HEK293 (cell line): ENCODE results near the gene HOXA4.
A peak's percentile ranks its signal among the peaks of the same experiment; 100 is the strongest.

Experiments
- CTCF ChIA-PET: fragments of 350-600 bp; formaldehyde crosslinking; extraction: SDS; loops from one replicate; lab custom pipeline; 2021; ENCODE audit warnings: antibody characterized with exemption; lab: Yijun Ruan, JAX
- POLR2A ChIA-PET: fragments of 300-600 bp; formaldehyde crosslinking; extraction: SDS; loops from one replicate; lab custom pipeline; 2020; ENCODE audit warnings: antibody characterized with exemption, inconsistent platforms; lab: Yijun Ruan, JAX
- H3K27ac ChIP-seq: fragments of 200-500 bp; sonication (Bioruptor generic); 2 replicates; pipeline ENCODE4 v1.5.1; 2014; ENCODE audit warnings: low read depth, low read length, control low read depth, inconsistent platforms; ENCODE audit errors: extremely low read depth
- H3K36me3 ChIP-seq, 2 experiments: fragments of 200-500 bp in 1 of 2; sonication (Bioruptor generic) in 1 of 2; 1 replicate in 1 of 2; 2 replicates in 1 of 2; pipeline ENCODE4 v1.5.1; 2014 to 2017; ENCODE audit warnings: inconsistent platforms in 2 of 2, low read length in 2 of 2; ENCODE audit not compliant: control insufficient read depth in 2 of 2, insufficient read depth in 1 of 2
- H3K4me1 ChIP-seq: fragments of 200-500 bp; sonication (Bioruptor generic); 2 replicates; pipeline ENCODE4 v1.5.1; 2014; ENCODE audit warnings: mild to moderate bottlenecking, low read length, inconsistent platforms; ENCODE audit not compliant: control insufficient read depth, insufficient read depth
- H3K4me3 ChIP-seq: 2 replicates; pipeline ENCODE4 v1.5.1; 2011; ENCODE audit warnings: low read depth, mild to moderate bottlenecking, control low read depth, low read length, moderate library complexity
- H3K9me3 ChIP-seq: fragments of 200-500 bp; sonication (Bioruptor generic); 2 replicates; pipeline ENCODE4 v1.5.1; 2014; ENCODE audit warnings: low read depth, low read length, inconsistent platforms; ENCODE audit not compliant: control insufficient read depth, insufficient read depth
- FEZF1 ChIP-seq: fragments of 450-650 bp; formaldehyde crosslinking; IDR thresholded peaks from 2 replicates; pipeline ENCODE4 v1.5.1; 2016; ENCODE audit warnings: missing biosample characterization, missing genetic modification characterization
- GFI1B ChIP-seq: fragments of 450-650 bp; formaldehyde crosslinking; IDR thresholded peaks from 2 replicates; pipeline ENCODE4 v1.5.1; 2016; ENCODE audit warnings: missing biosample characterization, missing genetic modification characterization
- GLIS1 ChIP-seq: fragments of 450-650 bp; formaldehyde crosslinking; IDR thresholded peaks from 2 replicates; pipeline ENCODE4 v1.5.1; 2016; ENCODE audit warnings: missing biosample characterization, missing genetic modification characterization
- HOXD13 ChIP-seq: sonication (generic); formaldehyde crosslinking; IDR thresholded peaks from 2 replicates; pipeline ENCODE4 v1.8.0; 2022; ENCODE audit warnings: missing genetic modification reagents, borderline replicate concordance
- IKZF3 ChIP-seq: fragments of 450-650 bp; IDR thresholded peaks from 2 replicates; pipeline ENCODE4 v1.5.0; 2018; ENCODE audit warnings: missing biosample characterization, mild to moderate bottlenecking, missing genetic modification characterization, moderate library complexity
- KLF10 ChIP-seq: fragments of 450-650 bp; IDR thresholded peaks from 2 replicates; pipeline ENCODE4 v1.5.1; 2018; ENCODE audit warnings: missing biosample characterization, mild to moderate bottlenecking, missing genetic modification characterization
- KLF8 ChIP-seq: fragments of 450-650 bp; formaldehyde crosslinking; IDR thresholded peaks from 2 replicates; pipeline ENCODE4 v1.5.1; 2016; ENCODE audit warnings: missing biosample characterization, missing genetic modification characterization
- KLF9 ChIP-seq: fragments of 450-650 bp; formaldehyde crosslinking; IDR thresholded peaks from 2 replicates; pipeline ENCODE4 v1.5.1; 2016; ENCODE audit warnings: missing biosample characterization, missing genetic modification characterization, low read depth
- SP7 ChIP-seq: fragments of 450-650 bp; formaldehyde crosslinking; IDR thresholded peaks from 2 replicates; pipeline ENCODE4 v1.5.1; 2016; ENCODE audit warnings: missing biosample characterization, missing genetic modification characterization
- YY1 ChIP-seq: fragments of 450-650 bp; formaldehyde crosslinking; IDR thresholded peaks from 2 replicates; pipeline ENCODE4 v1.5.1; 2018; ENCODE audit warnings: missing biosample characterization, missing genetic modification characterization
- ZBTB8A ChIP-seq: fragments of 450-650 bp; formaldehyde crosslinking; IDR thresholded peaks from 2 replicates; pipeline ENCODE4 v1.5.1; 2016; ENCODE audit warnings: missing biosample characterization, missing genetic modification characterization
- ZFP41 ChIP-seq: fragments of 450-650 bp; formaldehyde crosslinking; IDR thresholded peaks from 2 replicates; pipeline ENCODE4 v1.5.1; 2016; ENCODE audit warnings: missing biosample characterization, missing genetic modification characterization, borderline replicate concordance
- ZNF16 ChIP-seq: fragments of 450-650 bp; formaldehyde crosslinking; IDR thresholded peaks from 2 replicates; pipeline ENCODE4 v1.5.1; 2016; ENCODE audit warnings: low read depth, missing biosample characterization, missing genetic modification characterization
- ZNF341 ChIP-seq: fragments of 450-650 bp; formaldehyde crosslinking; IDR thresholded peaks from 2 replicates; pipeline ENCODE4; 2016; ENCODE audit warnings: low read depth, missing biosample characterization, missing genetic modification characterization
- ZNF426 ChIP-seq: fragments of 450-650 bp; formaldehyde crosslinking; IDR thresholded peaks from 2 replicates; pipeline ENCODE4 v1.5.1; 2017; ENCODE audit warnings: missing biosample characterization, missing genetic modification characterization, mild to moderate bottlenecking, inconsistent platforms, moderate library complexity
- ZNF555 ChIP-seq: fragments of 450-650 bp; formaldehyde crosslinking; conservative IDR thresholded peaks from 2 replicates; pipeline ENCODE4 v1.5.1; 2017; ENCODE audit warnings: missing biosample characterization, mild to moderate bottlenecking, missing genetic modification characterization, inconsistent platforms
- ZNF621 ChIP-seq: fragments of 450-650 bp; formaldehyde crosslinking; IDR thresholded peaks from 2 replicates; pipeline ENCODE4 v1.5.1; 2017; ENCODE audit warnings: missing biosample characterization, missing genetic modification characterization
- ZNF791 ChIP-seq: fragments of 450-650 bp; formaldehyde crosslinking; IDR thresholded peaks from 2 replicates; pipeline ENCODE4 v1.5.1; 2016; ENCODE audit warnings: missing biosample characterization, missing genetic modification characterization
- ZSCAN23 ChIP-seq: fragments of 450-650 bp; formaldehyde crosslinking; IDR thresholded peaks from 2 replicates; pipeline ENCODE4 v1.5.1; 2016; ENCODE audit warnings: missing biosample characterization, missing genetic modification characterization
- ZSCAN30 ChIP-seq: fragments of 450-650 bp; IDR thresholded peaks from 2 replicates; pipeline ENCODE4 v1.5.1; 2018; ENCODE audit warnings: missing biosample characterization, mild to moderate bottlenecking, missing genetic modification characterization, moderate library complexity
- ZXDB ChIP-seq: fragments of 450-650 bp; formaldehyde crosslinking; IDR thresholded peaks from 2 replicates; pipeline ENCODE4 v1.5.1; 2016; ENCODE audit warnings: missing biosample characterization, missing genetic modification characterization
- TF ChIP-seq, protein P1 (sequence below): fragments of 450-650 bp; formaldehyde crosslinking; IDR thresholded peaks from 2 replicates; pipeline ENCODE4 v1.5.1; 2016; ENCODE audit warnings: missing biosample characterization, missing genetic modification characterization
- TF ChIP-seq, protein P2 (sequence below): fragments of 450-650 bp; formaldehyde crosslinking; IDR thresholded peaks from 2 replicates; pipeline ENCODE4 v1.5.1; 2017; ENCODE audit warnings: missing biosample characterization, mild to moderate bottlenecking, missing genetic modification characterization, moderate library complexity
- TF ChIP-seq, protein P3 (sequence below): fragments of 450-650 bp; formaldehyde crosslinking; IDR thresholded peaks from 2 replicates; pipeline ENCODE4 v1.5.1; 2017; ENCODE audit warnings: missing biosample characterization, missing genetic modification characterization
- TF ChIP-seq, protein P4 (sequence below): fragments of 450-650 bp; formaldehyde crosslinking; IDR thresholded peaks from 2 replicates; pipeline ENCODE4 v1.5.1; 2016; ENCODE audit warnings: missing biosample characterization, missing genetic modification characterization
- TF ChIP-seq, protein P5 (sequence below): fragments of 450-650 bp; formaldehyde crosslinking; IDR thresholded peaks from 2 replicates; pipeline ENCODE4 v1.5.1; 2016; ENCODE audit warnings: missing biosample characterization, missing genetic modification characterization

The HOXA4 gene

DNA sequence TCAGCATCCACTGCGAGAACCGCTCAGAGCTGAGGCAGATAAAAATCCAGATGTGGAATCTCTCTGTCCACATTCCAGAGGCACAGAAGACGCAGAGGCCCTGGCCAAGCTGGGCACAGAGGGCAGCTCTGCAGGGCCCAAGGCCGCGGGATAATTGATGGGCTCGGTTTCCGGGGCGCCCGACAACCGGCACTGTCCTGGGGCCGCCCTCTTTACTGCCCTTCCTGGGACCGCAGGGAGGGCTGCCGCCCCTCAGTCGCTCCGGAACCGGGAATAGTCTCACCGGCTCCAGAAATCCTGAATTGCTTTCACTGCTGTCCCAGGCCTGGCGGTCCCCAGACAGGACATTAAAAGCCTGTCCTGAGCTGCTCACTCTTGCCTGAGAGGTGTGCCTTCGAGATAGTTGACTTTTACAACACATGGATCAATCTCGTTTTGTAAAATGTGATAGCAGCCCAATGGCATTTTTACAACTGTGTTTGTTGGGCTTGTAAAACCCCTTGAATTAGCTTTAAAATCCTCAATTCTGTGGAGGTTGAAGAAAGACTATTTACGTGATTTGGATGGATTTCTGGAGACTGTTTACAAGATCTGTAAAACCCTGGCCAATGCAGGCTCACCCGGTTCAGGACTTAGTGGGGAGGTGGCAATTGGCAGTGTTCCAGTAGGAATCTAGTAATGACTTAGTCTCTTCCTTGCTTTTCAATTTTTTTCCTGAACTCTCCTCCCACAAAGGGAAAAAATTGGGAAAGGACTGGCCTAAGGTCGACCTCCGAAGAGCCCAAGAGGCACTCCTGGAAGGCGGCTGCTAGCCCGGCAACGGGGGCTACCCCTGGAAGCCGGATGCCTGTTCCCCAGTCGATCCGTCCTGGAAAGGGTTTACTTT is 18.4 kb upstream of the HOXA4 start:
- peak overlapping the region; percentile 59 for H3K4me3 ChIP-seq
- H3K27ac ChIP-seq = peak overlapping the region; percentile 99
- POLR2A ChIA-PET = interaction anchor here (0.5 to 5.6 kb wide), 16 partner anchors 8 to 1286 kb away, joined by 3 to 42 read pairs (median 4); partner anchors contain the start of genes HOXA1, HOXA10, HOXA7 and HOXA9
- no peaks in the 10 kb centered on the region for H3K9me3 ChIP-seq
- H3K36me3 ChIP-seq = peaks cover 0 to 50% of the 10 kb centered on the region in 2 experiments; a peak in 2 of 3 replicates
- CTCF ChIA-PET = interaction anchor here (0.6 to 4.3 kb wide), 20 partner anchors 8 to 1256 kb away, joined by 3 to 50 read pairs (median 4); partner anchors contain the start of gene HOXA4
- peaks cover 17% of the 10 kb centered on the region for H3K4me1 ChIP-seq
- TF ChIP-seq YY1 (no peak), HOXD13 (CRISPR knock-in tag) (0 out of 2 replicates have a peak, but pooled peaks have one; percentile 41), ZNF426 (tag by site-specific recombination) (peak; percentile 23; the same call in 1 of the 2 replicates), SP7 (tag by site-specific recombination) (no peak), ZXDB (peak; percentile 66), ZNF621 (tag by site-specific recombination) (no peak), ZSCAN23 (tag by site-specific recombination) (no peak), ZNF555 (tag by site-specific recombination) (no peak), ZNF791 (no peak), ZNF16 (no peak), ZSCAN30 (tag by site-specific recombination) (peak; percentile 42; the same call in 1 of the 2 replicates), IKZF3 (tag by site-specific recombination) (peak; percentile 85), KLF8 (tag by site-specific recombination) (no peak), FEZF1 (tag by site-specific recombination) (peak; percentile 87), ZBTB8A (tag by site-specific recombination) (peak; percentile 76), GFI1B (tag by site-specific recombination) (peak; percentile 71; the same call in 1 of the 2 replicates), KLF10 (tag by site-specific recombination) (peak; percentile 22; the same call in 1 of the 2 replicates), KLF9 (tag by site-specific recombination) (peak; percentile 17; the same call in 1 of the 2 replicates), ZNF341 (tag by site-specific recombination) (peak; percentile 19; the same call in 1 of the 2 replicates), GLIS1 (no peak; the same call in 1 of the 2 replicates), ZFP41 (tag by site-specific recombination) (no peak)
- TF ChIP-seq, protein P1, sequence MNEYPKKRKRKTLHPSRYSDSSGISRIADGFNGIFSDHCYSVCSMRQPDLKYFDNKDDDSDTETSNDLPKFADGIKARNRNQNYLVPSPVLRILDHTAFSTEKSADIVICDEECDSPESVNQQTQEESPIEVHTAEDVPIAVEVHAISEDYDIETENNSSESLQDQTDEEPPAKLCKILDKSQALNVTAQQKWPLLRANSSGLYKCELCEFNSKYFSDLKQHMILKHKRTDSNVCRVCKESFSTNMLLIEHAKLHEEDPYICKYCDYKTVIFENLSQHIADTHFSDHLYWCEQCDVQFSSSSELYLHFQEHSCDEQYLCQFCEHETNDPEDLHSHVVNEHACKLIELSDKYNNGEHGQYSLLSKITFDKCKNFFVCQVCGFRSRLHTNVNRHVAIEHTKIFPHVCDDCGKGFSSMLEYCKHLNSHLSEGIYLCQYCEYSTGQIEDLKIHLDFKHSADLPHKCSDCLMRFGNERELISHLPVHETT = no peak
- TF ChIP-seq, protein P2, sequence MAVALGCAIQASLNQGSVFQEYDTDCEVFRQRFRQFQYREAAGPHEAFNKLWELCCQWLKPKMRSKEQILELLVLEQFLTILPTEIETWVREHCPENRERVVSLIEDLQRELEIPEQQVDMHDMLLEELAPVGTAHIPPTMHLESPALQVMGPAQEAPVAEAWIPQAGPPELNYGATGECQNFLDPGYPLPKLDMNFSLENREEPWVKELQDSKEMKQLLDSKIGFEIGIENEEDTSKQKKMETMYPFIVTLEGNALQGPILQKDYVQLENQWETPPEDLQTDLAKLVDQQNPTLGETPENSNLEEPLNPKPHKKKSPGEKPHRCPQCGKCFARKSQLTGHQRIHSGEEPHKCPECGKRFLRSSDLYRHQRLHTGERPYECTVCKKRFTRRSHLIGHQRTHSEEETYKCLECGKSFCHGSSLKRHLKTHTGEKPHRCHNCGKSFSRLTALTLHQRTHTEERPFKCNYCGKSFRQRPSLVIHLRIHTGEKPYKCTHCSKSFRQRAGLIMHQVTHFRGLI = peak; percentile 64; the same call in 1 of the 2 replicates
- TF ChIP-seq, protein P3, sequence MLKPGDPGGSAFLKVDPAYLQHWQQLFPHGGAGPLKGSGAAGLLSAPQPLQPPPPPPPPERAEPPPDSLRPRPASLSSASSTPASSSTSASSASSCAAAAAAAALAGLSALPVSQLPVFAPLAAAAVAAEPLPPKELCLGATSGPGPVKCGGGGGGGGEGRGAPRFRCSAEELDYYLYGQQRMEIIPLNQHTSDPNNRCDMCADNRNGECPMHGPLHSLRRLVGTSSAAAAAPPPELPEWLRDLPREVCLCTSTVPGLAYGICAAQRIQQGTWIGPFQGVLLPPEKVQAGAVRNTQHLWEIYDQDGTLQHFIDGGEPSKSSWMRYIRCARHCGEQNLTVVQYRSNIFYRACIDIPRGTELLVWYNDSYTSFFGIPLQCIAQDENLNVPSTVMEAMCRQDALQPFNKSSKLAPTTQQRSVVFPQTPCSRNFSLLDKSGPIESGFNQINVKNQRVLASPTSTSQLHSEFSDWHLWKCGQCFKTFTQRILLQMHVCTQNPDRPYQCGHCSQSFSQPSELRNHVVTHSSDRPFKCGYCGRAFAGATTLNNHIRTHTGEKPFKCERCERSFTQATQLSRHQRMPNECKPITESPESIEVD (tag by site-specific recombination) = peak; percentile 99
- TF ChIP-seq, protein P4, sequence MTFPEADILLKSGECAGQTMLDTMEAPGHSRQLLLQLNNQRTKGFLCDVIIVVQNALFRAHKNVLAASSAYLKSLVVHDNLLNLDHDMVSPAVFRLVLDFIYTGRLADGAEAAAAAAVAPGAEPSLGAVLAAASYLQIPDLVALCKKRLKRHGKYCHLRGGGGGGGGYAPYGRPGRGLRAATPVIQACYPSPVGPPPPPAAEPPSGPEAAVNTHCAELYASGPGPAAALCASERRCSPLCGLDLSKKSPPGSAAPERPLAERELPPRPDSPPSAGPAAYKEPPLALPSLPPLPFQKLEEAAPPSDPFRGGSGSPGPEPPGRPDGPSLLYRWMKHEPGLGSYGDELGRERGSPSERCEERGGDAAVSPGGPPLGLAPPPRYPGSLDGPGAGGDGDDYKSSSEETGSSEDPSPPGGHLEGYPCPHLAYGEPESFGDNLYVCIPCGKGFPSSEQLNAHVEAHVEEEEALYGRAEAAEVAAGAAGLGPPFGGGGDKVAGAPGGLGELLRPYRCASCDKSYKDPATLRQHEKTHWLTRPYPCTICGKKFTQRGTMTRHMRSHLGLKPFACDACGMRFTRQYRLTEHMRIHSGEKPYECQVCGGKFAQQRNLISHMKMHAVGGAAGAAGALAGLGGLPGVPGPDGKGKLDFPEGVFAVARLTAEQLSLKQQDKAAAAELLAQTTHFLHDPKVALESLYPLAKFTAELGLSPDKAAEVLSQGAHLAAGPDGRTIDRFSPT (tag by site-specific recombination) = no peak
- TF ChIP-seq, protein P5, sequence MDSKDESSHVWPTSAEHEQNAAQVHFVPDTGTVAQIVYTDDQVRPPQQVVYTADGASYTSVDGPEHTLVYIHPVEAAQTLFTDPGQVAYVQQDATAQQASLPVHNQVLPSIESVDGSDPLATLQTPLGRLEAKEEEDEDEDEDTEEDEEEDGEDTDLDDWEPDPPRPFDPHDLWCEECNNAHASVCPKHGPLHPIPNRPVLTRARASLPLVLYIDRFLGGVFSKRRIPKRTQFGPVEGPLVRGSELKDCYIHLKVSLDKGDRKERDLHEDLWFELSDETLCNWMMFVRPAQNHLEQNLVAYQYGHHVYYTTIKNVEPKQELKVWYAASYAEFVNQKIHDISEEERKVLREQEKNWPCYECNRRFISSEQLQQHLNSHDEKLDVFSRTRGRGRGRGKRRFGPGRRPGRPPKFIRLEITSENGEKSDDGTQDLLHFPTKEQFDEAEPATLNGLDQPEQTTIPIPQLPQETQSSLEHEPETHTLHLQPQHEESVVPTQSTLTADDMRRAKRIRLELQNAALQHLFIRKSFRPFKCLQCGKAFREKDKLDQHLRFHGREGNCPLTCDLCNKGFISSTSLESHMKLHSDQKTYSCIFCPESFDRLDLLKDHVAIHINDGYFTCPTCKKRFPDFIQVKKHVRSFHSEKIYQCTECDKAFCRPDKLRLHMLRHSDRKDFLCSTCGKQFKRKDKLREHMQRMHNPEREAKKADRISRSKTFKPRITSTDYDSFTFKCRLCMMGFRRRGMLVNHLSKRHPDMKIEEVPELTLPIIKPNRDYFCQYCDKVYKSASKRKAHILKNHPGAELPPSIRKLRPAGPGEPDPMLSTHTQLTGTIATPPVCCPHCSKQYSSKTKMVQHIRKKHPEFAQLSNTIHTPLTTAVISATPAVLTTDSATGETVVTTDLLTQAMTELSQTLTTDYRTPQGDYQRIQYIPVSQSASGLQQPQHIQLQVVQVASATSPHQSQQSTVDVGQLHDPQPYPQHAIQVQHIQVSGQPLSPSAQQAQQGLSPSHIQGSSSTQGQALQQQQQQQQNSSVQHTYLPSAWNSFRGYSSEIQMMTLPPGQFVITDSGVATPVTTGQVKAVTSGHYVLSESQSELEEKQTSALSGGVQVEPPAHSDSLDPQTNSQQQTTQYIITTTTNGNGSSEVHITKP (tag by site-specific recombination) = peak; percentile 66
